Measurements from ENCODE around the gene FANCE. TPM values are rescaled to one million over a fixed set of nuclear protein-coding genes. Genes with fewer than 3 reads are reported as not detected.
A peak's percentile ranks its signal among the peaks of the same experiment; 100 is the strongest.

The FANCE gene
- total RNA-seq, 1 experiment from 2014 or later, result 16.1 TPM

GRCh38 chr6:35496036-35496840, 44.1 kb downstream of the FANCE start:
- Histone ChIP-seq H3K36me3 (ENCODE audit: control insufficient read depth in 1 of 2, insufficient read depth in 2 of 2, low read length in 2 of 2) (no peaks in the 10 kb centered on the region), H3K4me3 (replicated peaks in 1 of 2; ENCODE audit: low read depth in 1 of 2, low read length in 2 of 2) (peak overlapping the region; percentile 65 to 79), H2AFZ (ENCODE audit: low read depth, low read length, poor library complexity, severe bottlenecking) (no peak overlapping the region), H4K20me1 (ENCODE audit: insufficient read depth) (no peaks in the 10 kb centered on the region), H3K9ac (ENCODE audit: low read length) (peak overlapping the region; percentile 81), H3K27ac (ENCODE audit: low read depth, low read length) (peak overlapping the region; percentile 82), H3K27me3 (ENCODE audit: insufficient read depth, low read length) (no peaks in the 10 kb centered on the region), H3K9me3 (ENCODE audit: control insufficient read depth in 1 of 2, insufficient read depth in 1 of 2, low read depth in 1 of 2, low read length in 2 of 2) (no peaks in the 10 kb centered on the region), H3K4me1 (ENCODE audit: control insufficient read depth in 1 of 2, insufficient read depth in 2 of 2, low read length in 2 of 2) (peaks cover 34 to 55% of the 10 kb centered on the region in 2 experiments), H3K9me2 (ENCODE audit: insufficient read depth) (no peaks in the 10 kb centered on the region), H3K4me2 (ENCODE audit: low read length) (peak overlapping the region; percentile 96), H3K79me2 (ENCODE audit: insufficient read depth, low read length) (peaks cover 40% of the 10 kb centered on the region)
- ChIA-PET CTCF (interaction anchor here (1.5 to 1.8 kb wide), 2 partner anchors 9 to 26 kb away, joined by 4 to 6 read pairs; no protein-coding TSS in a partner anchor), POLR2A (interaction anchor here (0.6 to 2.3 kb wide), 6 partner anchors 8 to 246 kb away, joined by 3 to 14 read pairs (median 4); no protein-coding TSS in a partner anchor), RAD21 (ENCODE audit: low non-redundant PET in 1 of 2, low total read pairs in 2 of 2, uncharacterized antibody in 2 of 2, unreplicated experiment in 2 of 2) (interaction anchor here in 1 of 2 experiments (0.6 kb wide), 2 partner anchors 99 to 358 kb away, joined by 3 read pairs; no protein-coding TSS in a partner anchor)
- TF ChIP-seq ZFX (IDR thresholded peaks at IDR 0.05), result peak; percentile 85
- TF ChIP-seq CTCF (IDR thresholded peaks at IDR 0.05 in 2 of 3, conservative IDR thresholded peaks at IDR 0.05 in 1 of 3; ENCODE audit: borderline replicate concordance in 1 of 3, insufficient read depth in 1 of 3, low read depth in 2 of 3, low read length in 2 of 3), result no peak
- no peak for DNase-seq (ENCODE audit: low read depth, low spot score)
- intact Hi-C loops (cut with micrococcal nuclease), result no loop called here
- peak; percentile 37 for ATAC-seq
- no TSS peak for BruUV-seq (replicated peaks)

Measured in HCT116 (cell line).